Hepatocyte (in vitro differentiated cells): Measurements from ENCODE around the gene USH2A.

Experiments used
- CTCF ChIP-seq: fragments of 200-600 bp; sonication (generic); IDR thresholded peaks from 2 replicates; pipeline ENCODE4 v1.5.1; 2016; ENCODE audit warnings: antibody characterized with exemption, mild to moderate bottlenecking; ENCODE audit not compliant: poor library complexity
- EZH2phosphoT487 ChIP-seq: fragments of 200-600 bp; sonication (generic); IDR thresholded peaks from one replicate; pipeline ENCODE4 v1.6.1; 2018; ENCODE audit warnings: antibody characterized with exemption, mild to moderate bottlenecking, low read depth, moderate library complexity; ENCODE audit not compliant: unreplicated experiment, severe bottlenecking

GRCh38 chr1:216169351-216169750 is 253.9 kb downstream of the USH2A start:
- TF ChIP-seq CTCF (no peak), EZH2phosphoT487 (no peak)
